Epithelial cell of esophagus (primary cell): Measurements from ENCODE around the gene NHERF1.

ENCODE experiments used
- DNase-seq: peaks from one replicate; pipeline ENCODE4 v3.0.0; 2010; ENCODE audit warnings: low read depth
- H3K4me3 ChIP-seq: 2 replicates; pipeline ENCODE4 v1.5.1; 2011; ENCODE audit warnings: mild to moderate bottlenecking, low read length, control low read depth
- CTCF ChIP-seq: IDR thresholded peaks from 2 replicates; pipeline ENCODE4 v1.5.1; 2011; ENCODE audit warnings: low read depth, mild to moderate bottlenecking, low read length, control low read depth, inconsistent platforms; ENCODE audit not compliant: insufficient read depth; ENCODE audit errors: missing control alignments

Gene NHERF1

GRCh38 chr17:74780443-74781238 lies 32.2 kb downstream of the NHERF1 start:
- H3K4me3 ChIP-seq, result no peak overlapping the region
- peak; percentile 40 for TF ChIP-seq CTCF
- no peak for DNase-seq

GRCh38 chr17:74782571-74782970 lies 34.1 kb downstream of the NHERF1 start:
- no peak for DNase-seq
- H3K4me3 ChIP-seq, result no peak overlapping the region
- TF ChIP-seq CTCF, result no peak

GRCh38 chr17:74784125-74784810 lies 35.8 kb downstream of the NHERF1 start:
- no peak overlapping the region for H3K4me3 ChIP-seq
- no peak for TF ChIP-seq CTCF
- no peak for DNase-seq

- no peak for TF ChIP-seq CTCF
- DNase-seq, result peak; percentile 67
- H3K4me3 ChIP-seq, result no peak overlapping the region
Measured at GRCh38 chr17:74785096-74785980, 36.9 kb downstream of the NHERF1 start.

- DNase-seq, result peak; percentile 23
- no peak overlapping the region for H3K4me3 ChIP-seq
- TF ChIP-seq CTCF, result no peak
Measured at GRCh38 chr17:74785981-74786360, 37.5 kb downstream of the NHERF1 start.

GRCh38 chr17:74786431-74787055 lies 38.1 kb downstream of the NHERF1 start:
- no peak for DNase-seq
- no peak overlapping the region for H3K4me3 ChIP-seq
- no peak for TF ChIP-seq CTCF
